GM21619 (cell line): ENCODE data around the gene FBXW8.

Source experiments
- ATAC-seq: cut with Tn5 transposase; IDR thresholded peaks from one replicate; pipeline ENCODE4 v1.9.1; 2021; ENCODE audit not compliant: unreplicated experiment

The FBXW8 gene

DNA sequence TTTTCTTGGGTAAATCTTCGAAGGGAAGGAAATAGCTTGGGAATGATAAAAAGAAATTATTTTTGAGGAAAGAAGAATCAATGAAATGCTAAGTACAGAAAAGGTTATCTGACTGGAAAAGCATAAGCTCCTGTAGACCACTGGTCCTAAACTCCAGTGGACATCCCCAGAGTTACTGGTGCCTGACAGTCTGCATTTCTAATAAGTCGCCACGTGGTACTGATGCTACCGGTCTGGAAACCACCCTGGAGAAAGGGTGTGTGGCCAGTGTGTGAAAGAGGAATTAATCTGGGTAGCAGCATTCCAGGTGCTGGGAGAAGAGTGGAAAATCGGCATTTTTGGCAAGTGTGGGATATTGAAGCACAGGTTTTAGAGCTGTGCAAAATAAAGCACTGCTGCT, 73.3 kb downstream of the FBXW8 start:
- ATAC-seq: no peak

DNA sequence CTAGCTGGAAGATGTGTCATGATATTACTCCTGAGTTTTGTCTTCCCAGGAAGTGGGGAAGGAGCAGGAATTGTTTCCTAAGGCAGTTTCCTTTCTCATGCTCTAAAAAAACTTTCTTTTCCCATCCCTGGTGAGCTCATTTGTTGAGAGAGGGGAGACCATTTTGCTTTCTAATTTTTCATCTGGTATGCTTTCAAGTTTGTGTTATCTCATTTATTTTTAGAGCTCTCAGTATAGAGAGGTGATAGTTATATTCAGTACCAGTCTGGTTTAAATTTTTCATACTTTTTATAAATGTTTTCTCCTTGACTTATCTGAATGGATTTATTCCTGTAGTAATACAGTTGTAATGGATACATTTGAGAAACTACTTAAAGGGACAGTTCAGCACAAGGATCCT, 79.6 kb downstream of the FBXW8 start:
- ATAC-seq: no peak

DNA sequence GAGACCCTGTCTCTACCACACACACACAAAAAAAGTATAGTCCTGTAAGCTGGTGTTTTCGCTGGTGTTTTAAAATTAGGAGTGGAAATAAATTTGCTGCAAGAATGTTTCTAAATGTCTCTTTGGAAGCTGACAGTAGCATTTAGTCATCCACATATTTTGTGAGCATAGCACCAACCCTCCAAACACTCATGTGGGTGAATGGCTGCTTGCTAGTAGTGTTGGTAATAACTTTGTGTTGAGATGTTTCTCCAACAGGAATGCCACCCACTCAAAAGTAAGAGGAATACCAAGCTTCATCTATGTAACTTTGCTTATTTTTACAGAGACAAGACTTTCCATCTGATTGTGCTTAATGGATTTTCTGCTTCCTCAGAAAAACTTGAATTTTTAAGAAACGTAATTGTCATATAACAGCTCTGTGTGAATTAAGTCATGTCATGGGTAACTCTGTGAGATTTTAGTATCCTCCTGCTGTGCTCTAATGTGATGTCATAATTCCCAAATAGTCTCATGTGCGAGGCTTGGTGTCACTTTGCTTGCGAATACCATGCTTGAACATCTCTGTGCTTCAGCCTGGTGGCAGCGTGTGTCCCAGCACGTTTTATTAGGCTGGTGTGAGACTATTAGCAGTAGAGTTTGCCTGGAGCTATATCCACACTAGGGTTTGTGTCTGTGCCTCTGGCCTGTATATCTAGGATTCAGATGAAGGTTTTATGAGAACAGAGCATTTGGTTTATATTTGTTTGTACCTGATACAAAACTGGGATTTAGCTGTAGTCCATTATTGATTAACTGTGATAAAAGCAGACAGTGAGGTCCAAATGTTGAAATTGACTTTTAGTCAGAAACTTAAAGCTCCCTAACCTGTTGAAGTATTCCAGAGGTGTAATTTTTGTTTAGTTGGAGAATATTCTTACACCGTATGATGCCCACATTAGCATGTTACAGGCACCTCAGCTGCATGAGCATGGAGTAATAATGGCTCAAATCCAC, 80.5 kb downstream of the FBXW8 start:
- no peak for ATAC-seq

DNA sequence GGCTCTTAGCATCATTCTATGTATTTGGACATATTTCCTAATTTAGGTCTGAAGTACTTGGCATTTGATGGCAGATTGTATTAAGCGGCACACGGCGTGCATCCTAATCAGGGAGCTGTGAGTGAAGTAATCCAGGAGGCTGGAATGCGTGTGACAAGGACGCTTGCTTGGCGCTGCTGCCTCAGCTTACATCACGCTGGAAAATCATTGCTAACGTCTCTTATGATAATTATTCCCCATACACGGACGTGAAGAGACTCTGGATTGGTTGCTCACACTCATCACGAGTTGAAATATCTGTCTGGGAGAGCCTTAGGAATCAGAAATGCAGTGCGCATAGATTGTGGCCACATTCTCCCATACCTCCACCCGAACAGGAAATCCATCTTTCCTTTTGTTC, 85.3 kb downstream of the FBXW8 start:
- no peak for ATAC-seq

DNA sequence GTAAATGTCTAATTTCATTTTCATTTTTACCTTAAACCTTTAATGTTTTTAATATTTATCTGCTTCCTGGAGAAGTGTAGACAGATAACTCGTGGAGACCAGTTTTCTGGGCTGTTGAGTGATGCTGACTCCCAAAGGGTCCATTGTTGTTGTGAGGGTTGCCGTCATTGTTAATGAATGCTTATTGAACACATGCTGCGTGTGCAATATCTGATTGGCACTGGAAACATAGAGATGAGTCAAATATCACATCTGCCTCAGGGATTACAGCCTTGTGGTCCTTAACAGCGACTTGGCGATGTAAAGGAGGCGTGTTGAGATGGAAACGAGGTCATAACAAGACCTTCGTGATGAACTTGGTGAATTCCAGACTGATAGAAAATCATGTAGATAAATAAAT, 85.9 kb downstream of the FBXW8 start:
- ATAC-seq: no peak

DNA sequence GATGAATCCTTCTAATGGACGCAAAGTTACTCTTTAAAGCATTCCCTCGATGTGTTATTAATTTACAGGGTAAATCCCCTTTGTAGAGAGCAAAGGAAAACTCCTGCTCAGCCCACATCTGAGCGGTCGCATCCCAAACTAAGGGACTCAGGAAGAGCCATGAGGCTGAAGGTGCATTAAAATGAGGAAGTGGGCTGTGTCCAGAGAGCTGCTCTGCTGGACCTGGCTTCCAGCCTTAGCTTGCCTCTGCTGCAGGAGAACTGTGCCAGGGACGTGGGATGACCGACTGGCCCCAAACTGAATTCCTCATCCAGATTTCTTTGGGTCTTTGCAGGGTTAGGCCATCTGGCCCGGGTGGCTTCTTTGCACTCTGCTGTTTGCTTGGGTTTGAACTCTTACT, 88.3 kb downstream of the FBXW8 start:
- ATAC-seq: no peak

DNA sequence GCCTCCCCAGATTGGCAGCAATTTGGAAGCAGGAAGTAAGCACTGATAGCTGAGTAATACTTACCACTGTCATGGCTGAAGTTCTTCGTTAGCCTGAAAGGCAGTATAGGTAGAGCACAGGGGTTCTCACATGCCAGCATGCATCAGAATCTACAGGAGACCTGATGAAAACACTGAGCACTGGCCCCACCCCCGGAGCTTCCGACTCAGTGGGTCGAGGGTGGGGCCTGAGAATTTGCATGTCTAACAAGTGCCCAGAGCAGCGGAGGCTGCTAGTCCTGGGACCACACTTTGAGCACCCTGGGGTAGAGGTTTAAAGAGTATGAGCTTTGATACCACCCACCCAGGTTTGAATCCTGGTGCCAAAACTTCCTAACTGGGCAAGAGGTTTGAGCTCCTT, 89.6 kb downstream of the FBXW8 start:
- peak; percentile 54 for ATAC-seq

DNA sequence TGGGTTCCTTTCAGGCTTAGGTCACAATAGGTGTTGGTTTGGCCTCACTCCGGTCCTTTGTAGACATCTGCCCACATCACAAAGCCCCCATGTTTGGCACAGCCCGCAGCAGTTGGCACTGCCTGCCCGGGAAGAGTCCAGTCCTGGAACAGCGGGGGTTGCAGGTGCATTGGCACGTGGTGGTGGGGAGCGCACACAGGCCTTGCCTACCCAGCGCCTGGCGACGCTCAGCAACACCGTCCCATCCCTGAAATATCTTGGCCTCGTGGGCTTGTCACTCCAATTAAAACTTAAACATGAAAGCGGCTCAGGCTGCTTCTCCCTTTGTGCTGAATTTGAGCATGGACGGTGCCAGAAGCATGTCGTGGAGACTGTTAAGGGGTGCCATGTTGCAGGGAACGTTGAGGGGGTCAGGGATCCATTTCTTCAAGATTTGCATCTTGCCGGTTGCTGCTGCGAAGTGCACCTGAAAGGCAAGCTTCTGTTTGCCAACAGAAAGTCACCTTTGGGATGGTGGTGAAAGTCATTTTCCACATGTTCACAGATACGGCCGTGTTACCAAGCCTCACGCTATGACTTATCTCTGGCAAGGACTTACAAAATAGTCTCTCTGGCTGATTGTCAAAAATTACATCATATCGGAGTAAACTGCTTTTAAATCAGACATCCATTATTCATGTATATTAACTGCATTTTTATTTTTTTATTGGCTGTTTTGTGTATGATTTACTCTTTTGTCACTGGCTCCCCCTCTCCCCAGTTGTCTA, 91.5 kb downstream of the FBXW8 start:
- no peak for ATAC-seq

DNA sequence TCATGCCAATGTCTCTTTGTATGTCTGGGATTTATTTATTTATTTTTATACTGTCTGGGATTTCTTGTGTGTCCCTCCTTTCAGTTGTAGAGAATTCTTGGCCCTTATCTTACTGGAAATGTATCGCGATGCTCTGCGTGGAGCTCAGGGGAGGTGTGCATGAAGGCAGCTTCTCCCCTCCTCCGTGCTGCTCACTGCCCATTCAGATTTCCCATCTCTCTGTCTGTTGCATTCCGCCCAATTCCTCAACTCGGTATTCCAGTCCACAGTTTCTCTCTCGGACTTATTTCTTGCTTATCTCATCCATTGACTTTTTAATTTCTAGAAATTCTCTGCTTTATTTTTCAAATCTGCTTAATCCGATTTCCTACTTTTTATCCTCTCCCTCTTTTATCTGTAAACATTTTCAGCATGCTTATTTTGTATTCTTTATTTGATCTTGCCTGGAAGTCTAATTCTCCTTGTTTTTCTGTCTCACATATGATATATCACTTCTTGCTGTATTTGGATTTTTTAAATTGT, 93.2 kb downstream of the FBXW8 start:
- no peak for ATAC-seq

DNA sequence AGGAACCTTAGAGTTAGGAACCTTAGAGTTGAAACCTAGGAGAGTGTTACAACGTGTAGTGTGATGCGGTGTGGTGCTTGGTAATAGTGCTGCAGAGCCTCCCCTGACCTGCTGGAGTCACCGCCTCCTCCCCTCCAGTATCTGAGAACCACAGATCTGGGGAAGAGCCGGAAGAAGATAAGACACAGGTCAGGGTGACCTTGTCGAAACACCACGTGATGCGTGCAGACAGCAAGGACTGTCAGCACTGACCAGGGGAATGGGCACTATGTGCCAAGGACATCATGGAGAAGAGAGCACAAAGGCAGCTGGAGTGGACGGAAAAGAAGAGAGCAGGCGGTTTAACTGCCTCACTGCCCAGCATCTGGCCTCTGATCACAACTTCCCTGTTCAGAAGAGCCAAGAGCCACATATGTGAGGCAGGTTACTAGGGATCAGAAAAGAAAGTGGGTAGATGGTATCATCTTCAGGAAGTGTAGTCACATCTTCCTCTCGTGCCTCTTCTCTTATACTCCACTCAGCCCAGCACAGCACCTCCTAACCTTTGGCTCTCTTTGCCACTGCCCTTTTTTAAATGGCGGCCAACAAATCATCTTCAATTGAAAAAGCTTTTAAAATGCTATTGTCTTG, 94.8 kb downstream of the FBXW8 start:
- no peak for ATAC-seq

DNA sequence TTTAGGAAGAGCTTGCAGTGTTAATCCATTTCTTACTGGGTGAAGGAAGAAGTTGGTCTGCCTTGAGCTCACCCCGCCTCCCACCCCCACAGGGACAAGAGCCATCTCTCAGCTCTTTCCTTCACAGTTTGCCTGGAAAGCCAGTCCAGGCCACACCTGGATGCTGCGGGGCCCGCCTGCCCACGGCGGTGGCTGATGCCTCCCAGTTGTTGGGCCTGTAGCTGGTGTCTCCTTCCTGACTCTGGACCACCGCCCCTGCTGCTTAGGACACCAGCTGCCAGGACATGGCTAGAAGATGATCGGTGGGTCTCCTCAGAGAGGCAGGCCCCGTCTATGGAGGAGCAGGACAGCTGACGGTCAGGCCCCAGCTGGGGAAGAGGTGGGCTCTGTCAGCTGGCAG, 95.6 kb downstream of the FBXW8 start:
- ATAC-seq: no peak

DNA sequence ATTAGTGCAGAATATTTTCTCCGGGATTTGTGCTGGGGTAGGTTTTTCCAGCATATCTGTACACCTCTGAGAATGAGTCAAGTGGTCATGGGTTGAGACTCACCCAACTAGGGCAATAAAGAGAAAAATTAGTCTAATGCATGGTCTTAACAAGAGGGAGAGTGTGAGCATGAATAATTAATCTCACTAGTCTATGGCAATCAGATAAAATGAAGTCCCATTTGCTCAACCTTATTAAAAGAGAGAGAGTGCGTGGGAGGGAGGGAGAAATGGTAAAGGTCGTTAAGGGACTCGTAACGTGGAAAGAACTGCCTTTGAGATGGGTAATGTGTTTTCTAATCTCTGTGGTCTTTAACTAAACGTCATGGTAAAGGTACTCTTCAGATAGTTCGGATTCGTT, 96.8 kb downstream of the FBXW8 start:
- no peak for ATAC-seq

DNA sequence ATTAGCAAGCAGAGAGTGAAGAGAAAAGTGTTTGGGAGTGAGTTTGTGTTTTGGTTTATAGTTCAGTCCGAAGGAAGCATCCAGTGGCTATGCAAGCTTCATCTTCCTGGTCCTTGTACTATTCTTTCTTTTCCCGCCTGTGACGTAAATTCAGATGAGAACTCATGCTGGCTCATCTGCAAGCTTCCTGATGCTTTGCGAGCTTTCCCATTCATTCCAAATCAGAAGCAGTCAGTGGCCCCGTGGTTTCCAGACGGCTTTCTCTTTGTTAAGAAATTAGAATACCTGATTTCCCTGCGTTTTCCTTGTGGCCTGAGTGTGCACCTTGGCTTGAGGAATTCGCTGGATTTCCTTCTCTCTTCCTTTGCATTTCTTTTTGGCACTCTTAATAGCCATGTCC, 99.0 kb downstream of the FBXW8 start:
- ATAC-seq: no peak

DNA sequence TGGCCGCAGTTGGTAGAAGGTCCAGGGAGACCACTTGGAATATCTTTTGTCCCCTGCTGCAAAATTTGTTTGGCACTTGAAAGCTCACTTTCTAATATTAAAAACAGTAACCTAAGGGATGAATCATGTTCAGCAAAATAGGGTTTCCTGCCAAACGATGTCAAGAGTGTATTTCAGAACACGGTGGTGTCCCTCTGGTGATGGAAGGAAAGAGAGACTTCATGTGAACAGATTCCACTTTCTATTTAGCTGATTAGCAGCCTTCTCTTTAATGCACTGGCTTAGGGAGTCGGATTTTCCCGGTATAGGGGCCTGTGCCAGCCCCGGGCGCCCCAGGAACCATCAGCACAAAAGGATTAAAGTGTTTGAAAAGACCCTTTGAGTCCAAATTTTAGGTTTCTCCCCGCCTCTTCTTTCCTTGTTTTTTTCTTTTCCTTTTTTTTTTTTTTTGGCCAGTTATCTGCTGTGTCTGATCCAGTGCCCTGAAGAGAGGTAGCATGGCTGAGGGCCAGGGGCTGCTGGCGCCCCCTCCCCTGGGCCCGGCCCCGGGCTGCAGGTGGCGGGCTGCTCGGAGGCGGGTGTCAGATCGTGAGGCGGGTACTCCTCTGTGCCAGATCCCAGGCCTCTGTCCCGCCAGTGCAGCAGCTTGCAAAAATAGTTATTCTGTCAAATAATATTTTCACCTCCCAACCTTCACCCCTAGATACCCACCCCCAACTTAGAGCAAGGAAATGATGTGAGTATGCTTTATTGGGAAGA, 100.1 kb downstream of the FBXW8 start:
- ATAC-seq: no peak

DNA sequence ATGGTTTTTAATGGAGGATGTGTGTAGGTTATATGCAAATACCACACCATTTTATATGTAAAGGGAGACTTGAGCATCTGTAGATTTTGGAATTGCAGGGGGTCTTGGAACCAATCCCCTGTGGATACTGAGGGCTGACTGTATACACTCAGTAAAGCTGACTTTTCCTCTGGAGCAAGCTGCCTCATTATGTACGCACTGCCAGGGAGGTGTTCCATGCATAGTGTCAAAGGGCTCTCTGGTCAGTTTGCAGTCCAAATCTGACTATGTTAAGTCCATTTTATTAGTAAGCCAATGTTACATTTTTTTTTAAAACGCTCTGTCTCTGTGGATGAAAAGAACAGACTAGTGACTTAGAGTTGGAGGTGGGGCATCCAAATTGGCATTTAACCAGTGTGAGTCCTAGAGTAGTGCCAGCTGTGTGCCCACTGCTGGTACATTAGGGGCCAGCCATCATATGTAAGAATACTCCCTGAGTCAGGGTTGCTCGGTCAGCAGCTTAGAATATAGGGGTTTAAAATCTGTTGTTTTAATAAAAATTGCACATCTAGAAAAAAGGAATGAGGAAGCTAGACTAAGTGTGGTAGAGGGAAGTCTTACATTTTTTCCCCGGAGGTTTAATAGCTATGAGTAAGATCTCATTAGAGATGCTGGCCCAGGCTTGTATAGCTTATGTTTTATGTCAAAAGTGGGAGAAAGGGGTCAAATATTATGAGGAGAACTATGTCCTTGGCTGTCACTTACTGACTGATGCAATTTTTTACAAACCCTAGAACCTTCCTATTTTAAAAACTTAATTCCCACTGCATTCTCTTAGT, 101.4 kb downstream of the FBXW8 start:
- ATAC-seq: no peak

DNA sequence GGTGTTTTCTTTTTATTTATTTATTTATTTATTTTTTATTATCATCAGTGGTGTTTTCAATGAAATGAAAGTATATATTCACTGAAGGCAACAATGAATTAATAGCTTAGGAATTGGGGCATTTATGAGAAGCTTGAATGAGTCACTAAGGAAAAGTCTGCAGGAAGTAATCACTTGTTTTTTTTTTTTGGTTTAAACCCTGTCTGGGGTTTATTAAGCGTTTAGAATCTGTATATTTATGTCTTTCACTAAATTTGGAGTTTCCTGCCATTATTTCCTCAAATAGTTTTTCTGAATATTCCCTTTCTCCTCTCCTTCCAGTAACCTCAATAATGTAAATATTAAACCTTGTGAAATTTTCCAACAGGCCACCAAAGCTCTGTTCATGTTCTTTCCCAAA, 103.0 kb downstream of the FBXW8 start:
- ATAC-seq: no peak

DNA sequence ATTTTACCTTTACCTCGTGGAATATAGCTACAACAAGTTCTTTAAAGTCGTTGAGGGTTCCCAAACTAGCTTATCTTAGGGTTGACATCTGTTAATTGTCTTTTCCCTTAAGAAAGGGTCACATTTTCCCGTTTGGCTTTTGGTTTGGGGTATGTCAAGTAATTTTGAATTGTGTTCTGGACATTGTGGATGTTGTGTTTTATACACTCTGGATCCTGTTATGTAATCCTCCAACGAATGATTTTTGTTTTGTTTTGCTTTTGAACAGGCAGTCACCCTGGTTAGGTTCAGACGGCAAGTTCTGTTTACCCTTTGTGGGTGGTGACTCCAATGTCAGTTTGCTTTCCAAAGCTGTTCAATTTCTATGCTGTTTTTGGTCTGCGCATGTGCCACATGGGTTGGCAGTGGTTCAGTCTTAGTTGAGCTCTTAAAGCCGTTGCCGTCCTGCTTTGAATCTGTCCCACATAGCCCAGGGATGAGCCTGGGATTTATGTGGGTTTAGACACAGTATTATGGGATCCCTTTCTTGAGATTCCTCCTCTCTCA, 103.7 kb downstream of the FBXW8 start:
- ATAC-seq: no peak

DNA sequence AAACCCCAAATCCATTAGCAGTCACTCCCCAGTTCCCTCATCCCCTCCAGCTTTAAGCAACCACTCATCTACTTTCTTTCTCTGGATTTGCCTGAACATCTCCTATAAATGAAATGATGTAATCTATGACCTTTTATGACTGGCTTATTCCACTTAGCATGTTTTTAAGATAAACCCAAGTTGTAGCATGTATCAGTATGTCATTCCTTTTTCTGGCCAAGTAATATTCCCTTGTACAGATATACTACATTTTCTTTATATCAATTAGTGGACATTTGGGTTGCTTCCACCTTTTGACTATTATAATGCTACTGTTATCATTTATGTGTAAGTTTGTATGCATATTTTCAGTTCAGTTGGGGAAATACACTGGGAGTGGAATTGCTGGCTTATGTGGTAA, 105.1 kb downstream of the FBXW8 start:
- ATAC-seq: no peak

DNA sequence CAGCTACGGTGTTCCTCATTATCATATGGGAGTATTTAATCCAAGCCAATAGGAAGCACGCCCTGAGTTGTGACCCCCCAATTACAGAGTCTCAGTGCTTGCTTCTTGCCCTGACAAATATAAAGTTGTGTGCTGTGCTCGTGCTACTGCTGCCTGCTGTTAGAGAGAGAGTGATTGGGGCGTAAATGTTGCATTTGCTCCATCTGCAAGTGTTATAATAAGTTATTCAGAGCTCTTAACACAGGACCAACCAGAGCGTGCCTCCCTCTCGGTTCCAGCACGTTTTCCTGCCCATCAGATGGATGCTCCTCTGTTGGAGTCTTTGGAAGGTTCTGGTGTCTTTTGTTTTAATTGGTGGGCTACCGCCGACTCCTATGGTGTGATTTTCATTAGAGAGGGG, 107.1 kb downstream of the FBXW8 start:
- no peak for ATAC-seq

DNA sequence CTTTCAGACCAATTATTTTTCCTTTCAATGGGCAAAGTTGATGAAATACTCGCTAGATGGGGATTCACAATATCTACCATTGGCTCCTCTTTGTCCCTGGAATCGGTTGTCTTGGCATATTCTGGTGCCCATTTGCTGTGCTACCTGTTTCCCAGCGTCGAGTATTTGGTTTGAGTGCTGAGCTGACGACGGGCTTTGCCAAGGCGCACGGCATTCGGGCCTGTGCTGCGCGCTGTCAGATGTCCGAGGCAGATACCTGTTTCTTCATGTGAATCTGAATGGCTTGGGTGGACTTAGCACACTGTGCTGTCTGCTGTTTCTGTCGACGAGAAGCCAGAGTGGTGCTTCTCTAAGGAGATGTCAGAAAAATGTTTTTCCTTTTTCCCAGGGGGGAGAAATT, 107.5 kb downstream of the FBXW8 start:
- ATAC-seq: no peak
